ENCODE measurements around the gene DDX59.
"Not testable (repeated sequence)": the region's sequence is repeated elsewhere in the genome, so short reads cannot be mapped to it uniquely, and the experiment has no call there.

Gene DDX59

GRCh38 chr1:200670242-200671118, 773 bp upstream of the DDX59 start:
- peak; percentile 80 for DNase-seq

- DNase-seq: peak; percentile 14
Observed at GRCh38 chr1:200668514-200669313, 993 bp downstream of the DDX59 start.

GRCh38 chr1:200666309-200666708, 3.4 kb downstream of the DDX59 start:
- DNase-seq: no peak

GRCh38 chr1:200665861-200666260, 3.8 kb downstream of the DDX59 start:
- DNase-seq: no peak

- DNase-seq: no peak
Observed at GRCh38 chr1:200660719-200661118, 9.0 kb downstream of the DDX59 start.

- no peak for DNase-seq
Observed at GRCh38 chr1:200659269-200659668, 10.4 kb downstream of the DDX59 start.

- DNase-seq: no peak
Observed at GRCh38 chr1:200658037-200658818, 11.5 kb downstream of the DDX59 start.

GRCh38 chr1:200654660-200655059, 15.0 kb downstream of the DDX59 start:
- no peak for DNase-seq

GRCh38 chr1:200653022-200653462, 16.7 kb downstream of the DDX59 start:
- peak; percentile 19 for DNase-seq

- DNase-seq: no peak
Observed at GRCh38 chr1:200652378-200652777, 17.3 kb downstream of the DDX59 start.

- no peak for DNase-seq
Observed at GRCh38 chr1:200646515-200646914, 23.2 kb downstream of the DDX59 start.

GRCh38 chr1:200644021-200644420, 25.7 kb downstream of the DDX59 start:
- DNase-seq: no peak

GRCh38 chr1:200642481-200642880, 27.2 kb downstream of the DDX59 start:
- DNase-seq: peak; percentile 26

- no peak for DNase-seq
Observed at GRCh38 chr1:200640963-200641401, 28.7 kb downstream of the DDX59 start.

- no peak for DNase-seq
Observed at GRCh38 chr1:200640373-200640962, 29.2 kb downstream of the DDX59 start.

- no peak for DNase-seq
Observed at GRCh38 chr1:200638073-200638472, 31.6 kb downstream of the DDX59 start.

GRCh38 chr1:200636681-200637080, 33.0 kb downstream of the DDX59 start:
- DNase-seq: no peak

GRCh38 chr1:200634261-200635122, 35.2 kb downstream of the DDX59 start:
- no peak for DNase-seq

GRCh38 chr1:200631375-200631774, 38.3 kb downstream of the DDX59 start:
- no peak for DNase-seq

GRCh38 chr1:200630515-200630899, 39.2 kb downstream of the DDX59 start:
- DNase-seq: not testable (repeated sequence)

- no peak for DNase-seq
Observed at GRCh38 chr1:200629876-200630514, 39.7 kb downstream of the DDX59 start.

All from hematopoietic multipotent progenitor cell treated with erythropoietin and hydrocortisone succinate and interleukin-3 and kit ligand, for 6 days (in vitro differentiated cells).